Femur (tissue), 1 donor: ENCODE results near the gene PSME3.
"Not testable (repeated sequence)": the region's sequence is repeated elsewhere in the genome, so short reads cannot be mapped to it uniquely, and the experiment has no call there.

Experiments
- DNase-seq: peaks from one replicate; pipeline ENCODE4 v3.0.0-alpha.2; 2017

Gene PSME3

GRCh38 chr17:42878924-42879595 is 45.9 kb downstream of the PSME3 start:
- no peak for DNase-seq

DNA sequence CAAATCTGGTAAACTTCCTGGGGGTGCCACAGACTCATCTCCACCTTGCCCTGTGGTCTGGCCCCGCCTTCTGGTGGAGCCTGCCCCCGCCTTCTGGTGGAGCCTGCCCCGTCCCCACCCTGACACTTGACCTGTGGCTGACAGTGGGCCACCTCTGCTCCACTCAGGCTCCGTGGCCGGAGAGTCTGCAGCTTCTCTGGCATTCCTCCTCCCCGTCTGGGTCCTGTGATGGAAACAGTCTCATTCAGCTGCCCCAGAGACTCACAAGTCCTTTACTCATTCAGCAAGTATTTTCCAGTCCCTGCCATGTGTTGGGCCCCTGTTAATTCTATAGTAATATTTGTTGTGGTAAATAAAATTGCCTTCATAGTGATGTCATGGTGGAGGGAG is 46.4 kb downstream of the PSME3 start:
- no peak for DNase-seq

GRCh38 chr17:42880776-42881310 is 47.6 kb downstream of the PSME3 start:
- DNase-seq, result no peak

- DNase-seq, result not testable (repeated sequence)
Measured at GRCh38 chr17:42881706-42882105, 48.5 kb downstream of the PSME3 start.

- no peak for DNase-seq
Measured at GRCh38 chr17:42882166-42882565, 49.0 kb downstream of the PSME3 start.

GRCh38 chr17:42883802-42884558 is 50.8 kb downstream of the PSME3 start:
- no peak for DNase-seq

DNA sequence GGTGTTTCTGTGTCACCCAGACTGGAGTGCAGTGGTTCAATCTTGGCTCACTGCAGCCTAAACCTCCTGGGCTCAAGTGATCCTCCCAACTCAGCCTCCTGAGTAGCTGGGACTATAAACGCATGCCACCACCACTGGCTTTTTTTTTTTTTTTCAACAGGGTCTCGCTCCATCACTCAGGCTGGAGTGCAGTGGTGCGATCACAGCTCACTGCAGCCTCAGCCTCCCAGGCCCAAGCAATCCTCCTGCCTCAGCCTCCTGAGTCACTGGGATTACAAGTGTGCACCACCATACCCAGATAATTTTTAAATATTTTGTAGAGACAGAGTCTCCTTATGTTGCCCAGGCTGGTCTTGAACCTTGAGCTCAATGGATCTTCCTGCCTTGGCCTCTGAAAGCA is 52.6 kb downstream of the PSME3 start:
- not testable (repeated sequence) for DNase-seq

GRCh38 chr17:42886283-42887176 is 53.3 kb downstream of the PSME3 start:
- no peak for DNase-seq

- DNase-seq, result no peak
Measured at GRCh38 chr17:42889809-42890208, 56.6 kb downstream of the PSME3 start.

DNA sequence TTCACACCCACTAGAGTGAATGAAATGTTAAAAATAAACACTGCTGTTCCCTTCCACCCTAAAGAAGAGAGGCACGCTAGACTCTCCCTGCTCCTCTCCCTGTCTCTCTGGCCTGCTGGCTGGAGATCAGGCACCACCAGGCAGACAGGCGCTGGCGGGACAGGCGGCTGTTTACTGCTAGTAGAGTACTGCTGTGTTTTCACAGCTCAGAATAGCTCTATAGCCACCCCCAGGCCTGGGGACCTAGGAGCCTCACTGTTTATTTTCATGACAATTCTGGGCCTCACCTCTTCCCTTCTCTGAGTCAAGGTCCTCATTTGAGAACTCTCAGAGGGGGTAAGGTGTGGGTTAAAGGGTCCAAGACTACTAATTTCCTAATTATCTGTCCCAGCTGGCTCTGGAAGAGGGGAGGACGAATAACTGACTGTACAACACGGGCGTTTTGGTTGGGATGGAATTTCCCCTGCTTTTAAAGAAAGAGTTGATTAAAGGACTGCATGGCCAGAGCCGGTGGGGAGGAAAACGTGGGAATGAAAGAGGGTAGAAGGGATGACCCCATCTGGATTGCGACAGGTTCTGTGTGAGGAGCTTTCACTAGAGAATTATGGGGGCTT is 58.4 kb downstream of the PSME3 start:
- peak; percentile 75 for DNase-seq

GRCh38 chr17:42893359-42893758 is 60.2 kb downstream of the PSME3 start:
- DNase-seq, result peak; percentile 67
